HG03432 (cell line): ENCODE measurements around the gene PATL1.
"Not testable (repeated sequence)": the region's sequence is repeated elsewhere in the genome, so short reads cannot be mapped to it uniquely, and the experiment has no call there.

ENCODE experiments used
- ATAC-seq: cut with Tn5 transposase; IDR thresholded peaks from one replicate; pipeline ENCODE4 v1.9.1; 2021; ENCODE audit warnings: mild to moderate bottlenecking, moderate library complexity; ENCODE audit not compliant: unreplicated experiment

PATL1 gene, protein sequence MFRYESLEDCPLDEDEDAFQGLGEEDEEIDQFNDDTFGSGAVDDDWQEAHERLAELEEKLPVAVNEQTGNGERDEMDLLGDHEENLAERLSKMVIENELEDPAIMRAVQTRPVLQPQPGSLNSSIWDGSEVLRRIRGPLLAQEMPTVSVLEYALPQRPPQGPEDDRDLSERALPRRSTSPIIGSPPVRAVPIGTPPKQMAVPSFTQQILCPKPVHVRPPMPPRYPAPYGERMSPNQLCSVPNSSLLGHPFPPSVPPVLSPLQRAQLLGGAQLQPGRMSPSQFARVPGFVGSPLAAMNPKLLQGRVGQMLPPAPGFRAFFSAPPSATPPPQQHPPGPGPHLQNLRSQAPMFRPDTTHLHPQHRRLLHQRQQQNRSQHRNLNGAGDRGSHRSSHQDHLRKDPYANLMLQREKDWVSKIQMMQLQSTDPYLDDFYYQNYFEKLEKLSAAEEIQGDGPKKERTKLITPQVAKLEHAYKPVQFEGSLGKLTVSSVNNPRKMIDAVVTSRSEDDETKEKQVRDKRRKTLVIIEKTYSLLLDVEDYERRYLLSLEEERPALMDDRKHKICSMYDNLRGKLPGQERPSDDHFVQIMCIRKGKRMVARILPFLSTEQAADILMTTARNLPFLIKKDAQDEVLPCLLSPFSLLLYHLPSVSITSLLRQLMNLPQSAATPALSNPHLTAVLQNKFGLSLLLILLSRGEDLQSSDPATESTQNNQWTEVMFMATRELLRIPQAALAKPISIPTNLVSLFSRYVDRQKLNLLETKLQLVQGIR

DNA sequence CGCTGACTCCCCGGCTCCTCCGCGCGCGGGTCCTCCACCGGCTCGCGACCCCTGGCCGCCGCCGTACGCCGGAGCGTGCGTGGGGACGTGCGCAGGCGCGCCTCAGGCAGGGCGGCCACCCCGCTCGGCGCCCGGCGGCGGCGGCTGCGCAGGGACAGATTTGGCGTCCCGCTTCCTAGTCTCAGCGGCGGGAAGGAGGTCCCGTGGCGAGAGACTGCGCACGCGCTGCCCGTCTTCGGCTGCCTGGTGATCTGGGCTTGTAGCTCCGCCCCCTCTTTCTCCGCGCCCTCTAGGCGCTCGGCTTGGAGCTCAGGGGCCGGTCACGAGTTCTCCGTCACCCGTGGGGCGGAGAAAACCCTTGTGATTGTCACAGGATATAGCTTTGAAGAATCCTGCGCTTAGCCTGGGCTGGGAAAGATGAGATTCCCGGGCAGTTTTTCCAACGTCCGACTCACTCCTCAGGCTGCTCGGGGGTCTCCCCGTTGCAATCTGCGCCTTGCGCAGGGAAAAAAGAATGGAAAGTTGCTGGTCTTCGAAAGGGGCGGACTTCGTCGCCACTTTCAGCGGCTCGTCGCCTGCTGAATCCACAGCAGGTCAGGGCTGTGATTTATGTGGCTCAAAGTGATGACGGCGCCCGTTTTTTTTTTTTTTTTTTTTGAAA lies at the start of gene PATL1:
TSS of gene PATL1 (minus strand) at position 88 of the 661 bp plus-strand sequence. CDS start 142 bp downstream, outside the sequence.
- peak; percentile 92 for ATAC-seq

- ATAC-seq: no peak
Observed at GRCh38 chr11:59716051-59716450, 47.2 kb upstream of the PATL1 start.

DNA sequence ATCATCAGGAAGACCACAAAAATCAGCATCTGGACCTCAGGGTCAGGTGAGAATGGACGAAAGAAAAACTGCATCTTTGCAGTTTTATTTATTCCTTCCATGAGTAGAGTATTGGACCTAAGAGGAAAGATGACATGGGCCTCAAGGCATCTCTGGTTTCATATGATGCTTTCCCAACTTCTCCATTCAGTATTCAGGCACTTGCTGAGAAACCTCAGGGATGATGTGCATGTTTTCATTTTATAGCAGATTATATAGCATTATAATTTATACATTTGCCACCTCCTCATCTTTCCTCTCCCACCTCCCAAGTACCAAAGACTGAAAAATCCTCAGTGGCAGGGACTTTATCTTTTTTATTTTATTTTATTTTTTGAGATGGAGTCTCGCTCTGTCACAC lies 44.9 kb upstream of the PATL1 start, which contains the start of gene OR10V1:
TSS of gene OR10V1 (minus strand) at position 101 of the 400 bp plus-strand sequence. CDS start at position 101, 0 bp downstream.
- ATAC-seq: no peak

DNA sequence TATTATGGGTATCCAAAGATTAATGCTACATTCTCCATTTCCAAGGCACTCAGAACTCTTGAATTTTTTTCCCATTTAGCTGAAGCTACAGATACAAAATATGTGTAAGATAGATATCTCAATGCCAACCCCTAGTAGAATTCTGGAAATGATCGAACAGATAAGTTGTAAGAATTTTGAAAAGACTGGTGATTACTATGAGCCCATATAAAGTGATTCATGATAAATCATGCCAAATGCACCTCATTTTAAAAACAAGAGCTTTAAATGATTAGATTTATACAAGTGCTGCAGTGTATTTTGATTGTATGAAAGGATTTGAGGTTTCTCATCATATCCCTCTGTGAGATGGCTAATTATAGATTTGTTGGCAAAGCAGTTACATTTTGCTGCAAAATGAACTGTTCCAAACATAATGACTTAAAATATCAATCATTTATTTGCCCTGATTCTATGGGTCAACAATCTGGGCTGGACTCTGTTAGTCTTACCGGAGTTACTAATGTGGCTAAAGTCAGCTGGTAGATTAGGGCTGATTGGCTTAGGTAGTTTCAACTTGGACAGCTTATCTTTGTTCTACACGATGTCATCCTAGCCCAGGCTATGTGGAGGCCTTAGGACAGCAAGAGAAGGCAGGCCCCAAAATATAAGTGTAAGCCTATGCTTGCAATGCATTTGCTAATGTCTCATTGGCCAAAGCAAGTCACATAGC lies 41.5 kb upstream of the PATL1 start:
- no peak for ATAC-seq

GRCh38 chr11:59708537-59708936 lies 39.7 kb upstream of the PATL1 start:
- no peak for ATAC-seq

- no peak for ATAC-seq
Observed at GRCh38 chr11:59707371-59707770, 38.5 kb upstream of the PATL1 start.

GRCh38 chr11:59706518-59707285 lies 37.9 kb upstream of the PATL1 start:
- ATAC-seq: no peak

GRCh38 chr11:59705294-59705693 lies 36.5 kb upstream of the PATL1 start:
- ATAC-seq: no peak

DNA sequence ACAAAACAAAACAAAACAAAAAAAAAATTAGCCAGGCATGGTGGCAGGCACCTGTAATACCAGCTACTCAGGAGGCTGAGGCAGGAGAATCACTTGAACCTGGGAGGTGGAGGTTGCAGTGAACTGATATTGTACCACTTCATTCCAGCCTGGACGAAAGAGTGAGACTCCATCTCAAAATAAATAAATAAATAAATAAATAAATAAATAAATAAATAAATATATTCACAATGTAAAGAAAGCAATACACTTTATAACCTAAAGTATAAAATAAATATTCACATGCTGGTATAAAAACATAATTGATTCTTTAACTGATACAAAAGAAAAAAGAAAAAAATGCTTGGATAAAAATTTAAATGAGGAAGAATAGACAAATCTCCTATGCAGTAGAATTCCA lies 34.7 kb upstream of the PATL1 start:
- not testable (repeated sequence) for ATAC-seq

GRCh38 chr11:59700157-59700556 lies 31.3 kb upstream of the PATL1 start:
- not testable (repeated sequence) for ATAC-seq

DNA sequence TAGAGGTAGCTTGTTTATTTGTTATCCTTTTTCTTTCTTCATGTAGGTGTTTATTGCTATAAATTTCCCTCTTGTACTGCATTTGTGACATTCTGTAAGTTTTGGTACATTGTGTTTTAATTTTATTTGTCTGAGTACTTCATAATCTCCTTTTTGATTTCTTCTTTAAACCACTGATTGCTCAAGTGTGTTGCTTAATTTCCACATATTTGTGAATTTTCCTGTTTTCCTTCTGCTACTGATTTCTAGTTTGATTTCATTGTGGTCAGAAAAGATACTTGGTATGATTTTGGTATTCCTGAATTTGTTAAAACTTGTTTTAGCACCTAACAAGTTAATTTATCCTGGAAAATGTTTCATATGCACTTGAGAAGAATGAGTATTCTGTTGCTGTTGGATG lies 29.7 kb upstream of the PATL1 start:
- no peak for ATAC-seq

GRCh38 chr11:59692915-59693314 lies 24.1 kb upstream of the PATL1 start:
- ATAC-seq: no peak

DNA sequence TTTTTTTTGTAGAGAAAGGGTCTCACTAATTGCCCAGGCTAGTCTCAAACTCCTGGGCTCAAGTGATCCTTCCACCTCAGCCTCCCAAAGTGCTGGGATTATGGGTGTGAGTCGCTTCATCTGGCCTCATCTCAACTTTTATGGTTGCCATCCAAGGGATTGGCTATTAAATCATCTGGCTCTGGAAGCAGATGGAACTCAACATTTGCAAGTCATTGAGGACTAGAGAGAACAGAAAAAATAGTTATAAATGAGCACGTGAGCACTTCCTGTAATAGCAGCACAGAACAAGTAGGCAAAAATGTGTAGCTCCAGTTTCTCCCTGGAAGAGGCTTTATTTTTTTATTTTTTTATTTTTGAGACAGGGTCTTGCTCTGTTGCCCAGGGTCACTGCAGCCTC lies 22.3 kb upstream of the PATL1 start:
- ATAC-seq: no peak

DNA sequence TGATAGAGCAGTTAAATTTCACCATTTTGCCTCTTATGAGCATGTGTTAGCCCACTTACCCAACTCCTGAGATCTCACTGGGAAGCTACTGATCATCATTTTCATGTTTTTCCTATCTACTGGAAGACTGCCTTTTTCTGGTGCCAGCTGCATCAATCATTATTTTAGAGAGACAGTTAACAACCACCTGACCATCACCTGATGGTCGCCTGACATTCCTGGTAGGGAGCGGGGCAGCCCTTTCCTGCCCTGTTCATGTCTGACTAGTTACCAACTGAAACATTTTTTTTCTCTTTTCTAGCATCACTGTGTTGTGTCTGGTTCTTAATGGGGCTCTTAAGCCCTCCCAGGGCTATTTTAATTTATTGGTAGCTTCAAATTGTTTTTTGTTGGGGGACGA lies 20.2 kb upstream of the PATL1 start:
- ATAC-seq: no peak

- not testable (repeated sequence) for ATAC-seq
Observed at GRCh38 chr11:59681260-59681725, 12.5 kb upstream of the PATL1 start.

GRCh38 chr11:59680287-59681154 lies 11.7 kb upstream of the PATL1 start:
- ATAC-seq: peak; percentile 97

DNA sequence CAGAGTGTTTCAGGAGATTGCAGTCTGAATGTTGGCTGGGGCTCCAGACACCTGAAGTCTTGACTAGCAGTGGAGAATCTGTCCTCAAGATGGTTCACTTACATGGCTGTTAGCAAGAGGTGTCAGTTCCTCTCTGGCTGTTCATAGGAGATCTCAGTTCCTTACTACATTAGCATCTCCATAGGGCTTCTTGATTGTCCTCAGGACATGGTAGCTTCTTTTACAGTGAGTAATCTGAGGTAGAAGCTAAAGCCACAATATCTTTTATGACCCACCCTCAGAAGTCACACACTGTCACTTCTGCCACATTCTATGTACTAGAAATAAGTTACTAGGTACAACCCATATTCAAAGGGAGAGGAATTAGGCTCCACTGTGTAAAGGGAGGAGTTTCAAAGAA lies 10.5 kb upstream of the PATL1 start:
- ATAC-seq: no peak

GRCh38 chr11:59678813-59679165 lies 10.0 kb upstream of the PATL1 start:
- no peak for ATAC-seq
